Testis (tissue), 2 donors: ENCODE results near the gene SNED1.

ENCODE experiments used
- CTCF ChIP-seq, 3 experiments: fragments of 450-650 bp in 2 of 3; fragments of 200-600 bp in 1 of 3; sonication (generic) in 1 of 3; IDR thresholded peaks; one replicate each; pipeline ENCODE4 v1.5.1; 2016 to 2019; ENCODE audit warnings: antibody characterized with exemption in 3 of 3, mild to moderate bottlenecking in 2 of 3, moderate library complexity in 1 of 3
- POLR2A ChIP-seq: fragments of 450-650 bp; IDR thresholded peaks from one replicate; pipeline ENCODE4 v1.6.1; 2017; ENCODE audit warnings: antibody characterized with exemption, mild to moderate bottlenecking, moderate library complexity

GRCh38 chr2:240953426-240954410 is 44.7 kb upstream of the SNED1 start:
- TF ChIP-seq POLR2A (no peak), CTCF (IDR thresholded peaks at IDR 0.05) (no peak)
